ENCODE results near the gene PIGM. TPM values are rescaled to one million over a fixed set of nuclear protein-coding genes. Genes with fewer than 3 reads are reported as not detected.

Gene PIGM
- 3.6 and 4.0 TPM in 2 replicates for total RNA-seq (2014; rRNA removed; shearing (Covaris generic))

DNA sequence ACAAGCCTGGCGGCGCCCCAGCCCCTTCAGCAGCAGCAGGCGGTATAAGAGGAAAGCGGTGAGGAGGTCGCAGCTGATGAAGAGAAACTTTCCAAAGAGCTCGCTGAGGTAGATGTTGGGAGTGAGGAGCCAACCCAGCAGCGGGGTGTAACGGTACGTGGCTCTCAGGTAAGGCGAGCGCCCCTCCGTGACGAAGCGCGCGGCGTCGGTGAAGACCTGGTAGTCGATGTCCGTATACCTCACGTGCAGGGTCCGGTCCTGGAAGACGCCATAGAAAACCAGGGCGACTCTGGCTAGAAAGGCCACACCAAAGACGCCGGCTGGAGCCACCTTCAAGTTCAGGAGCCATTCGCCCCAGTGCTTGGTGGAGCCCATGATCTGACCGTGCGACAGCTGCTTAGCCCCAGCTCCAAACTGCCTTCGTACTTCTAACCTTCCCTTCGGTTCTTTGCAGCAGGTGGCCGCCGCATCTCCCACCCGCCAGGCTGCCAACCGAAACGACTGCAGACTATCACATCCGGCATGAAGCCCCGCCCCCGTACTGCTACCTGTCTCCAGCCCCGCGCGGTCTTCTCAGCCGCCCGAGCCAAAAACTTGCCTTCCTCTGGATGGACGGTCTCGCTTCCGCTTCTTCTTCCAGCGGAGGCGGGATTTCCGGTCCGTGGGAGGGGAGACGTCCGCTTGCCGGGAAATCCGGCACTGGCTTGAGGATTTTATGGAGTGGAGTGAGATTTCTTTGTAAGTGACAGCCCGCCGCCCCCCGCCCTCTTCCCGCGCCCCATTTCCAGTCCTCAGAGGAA is at the start of gene PIGM:
Gene PIGM (minus strand): TSS at position 626 of the 800 bp plus-strand sequence. CDS start 251 bp downstream, at position 375.
- peak; percentile 96 for DNase-seq (ENCODE audit: low spot score)

DNA sequence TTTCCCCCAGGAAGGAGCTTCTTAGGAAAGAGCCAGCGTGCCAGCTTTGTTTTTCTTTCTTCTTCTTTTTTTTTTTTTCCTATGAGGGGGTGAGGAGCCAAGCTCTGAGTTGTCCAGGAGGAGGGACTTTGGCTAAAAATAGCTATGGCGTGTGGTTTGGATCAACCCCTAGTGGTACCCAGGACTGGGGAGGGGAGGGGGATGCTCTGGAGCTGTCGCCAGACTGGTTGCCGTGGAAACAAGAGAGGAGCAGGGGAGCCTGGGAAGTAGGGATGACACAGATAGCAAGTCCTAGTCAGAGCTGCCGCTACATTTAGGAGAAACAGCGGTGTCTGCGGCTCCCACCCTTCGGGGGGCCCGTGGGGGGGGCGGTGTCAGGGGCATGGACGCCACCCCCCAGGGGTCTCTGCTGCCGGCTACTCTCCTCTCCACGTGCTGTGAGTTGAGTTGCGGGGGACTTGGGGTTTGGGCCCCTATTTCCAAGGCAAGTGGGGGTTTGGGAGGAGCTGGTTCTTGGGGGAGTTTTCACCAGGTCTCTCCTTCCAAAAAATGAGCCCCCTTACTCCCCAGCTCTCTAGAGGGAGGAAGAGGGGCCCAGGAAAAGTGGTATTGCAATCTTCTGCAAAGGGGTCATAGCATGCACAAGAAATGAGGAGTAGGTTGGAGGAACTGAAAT is 49.6 kb upstream of the PIGM start, which contains the start of gene KCNJ9:
Gene KCNJ9 (plus strand): TSS at position 278 of the 676 bp plus-strand sequence. CDS start 2,493 bp downstream, outside the sequence.
- DNase-seq (ENCODE audit: low spot score) = no peak

DNA sequence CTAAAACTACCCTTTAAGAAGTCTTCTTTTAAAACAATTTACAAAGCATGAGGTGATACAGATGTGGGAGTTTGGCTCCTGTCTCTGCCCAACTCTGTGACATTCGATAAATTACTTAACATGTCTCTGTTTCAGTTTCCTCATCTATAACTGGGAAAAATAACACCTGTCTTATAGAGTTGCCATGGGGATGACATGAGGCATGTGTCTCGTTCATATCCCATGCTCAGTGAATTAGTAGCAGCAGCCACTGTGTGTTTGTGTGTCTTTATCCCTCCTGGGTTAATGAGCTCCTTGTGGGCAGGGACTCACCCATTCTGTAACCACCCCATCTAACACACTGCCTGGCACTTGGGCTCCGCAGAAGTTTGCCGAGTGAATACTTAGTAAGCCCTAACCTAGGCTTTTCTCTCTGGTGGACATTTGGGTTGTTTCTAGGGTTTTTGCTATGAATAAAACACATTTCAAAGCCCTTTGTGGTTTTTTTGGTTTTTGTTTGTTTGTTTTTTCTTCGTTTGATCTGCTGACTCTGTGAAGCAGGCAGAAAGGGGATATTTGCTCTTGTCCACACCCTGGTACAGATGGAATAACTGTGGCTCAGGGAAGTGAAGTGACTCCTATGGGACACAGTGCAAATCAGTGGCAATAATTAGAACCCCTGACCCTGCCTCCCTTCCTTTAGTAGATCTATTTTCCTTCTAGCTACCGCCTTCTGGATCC is 48.8 kb upstream of the PIGM start:
- DNase-seq (ENCODE audit: low spot score) = no peak

DNA sequence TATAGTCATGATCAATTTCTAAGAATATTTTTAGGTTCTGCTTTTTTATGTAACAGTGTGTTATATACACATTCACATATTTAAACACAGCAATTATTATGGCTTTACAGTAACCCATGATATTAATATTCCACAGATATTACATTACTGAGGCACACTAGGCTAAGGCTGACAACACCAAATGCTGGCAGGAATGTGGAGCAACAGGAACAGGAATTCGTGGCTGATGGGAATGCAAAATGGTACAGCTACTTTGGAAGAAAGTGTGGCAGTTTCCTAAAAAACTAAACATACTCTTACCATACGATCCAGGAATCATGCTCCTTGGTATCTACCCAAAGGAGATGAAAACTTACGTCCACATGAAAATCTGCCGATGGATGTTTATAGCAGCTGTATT is 47.7 kb upstream of the PIGM start:
- no peak for DNase-seq (ENCODE audit: low spot score)

DNA sequence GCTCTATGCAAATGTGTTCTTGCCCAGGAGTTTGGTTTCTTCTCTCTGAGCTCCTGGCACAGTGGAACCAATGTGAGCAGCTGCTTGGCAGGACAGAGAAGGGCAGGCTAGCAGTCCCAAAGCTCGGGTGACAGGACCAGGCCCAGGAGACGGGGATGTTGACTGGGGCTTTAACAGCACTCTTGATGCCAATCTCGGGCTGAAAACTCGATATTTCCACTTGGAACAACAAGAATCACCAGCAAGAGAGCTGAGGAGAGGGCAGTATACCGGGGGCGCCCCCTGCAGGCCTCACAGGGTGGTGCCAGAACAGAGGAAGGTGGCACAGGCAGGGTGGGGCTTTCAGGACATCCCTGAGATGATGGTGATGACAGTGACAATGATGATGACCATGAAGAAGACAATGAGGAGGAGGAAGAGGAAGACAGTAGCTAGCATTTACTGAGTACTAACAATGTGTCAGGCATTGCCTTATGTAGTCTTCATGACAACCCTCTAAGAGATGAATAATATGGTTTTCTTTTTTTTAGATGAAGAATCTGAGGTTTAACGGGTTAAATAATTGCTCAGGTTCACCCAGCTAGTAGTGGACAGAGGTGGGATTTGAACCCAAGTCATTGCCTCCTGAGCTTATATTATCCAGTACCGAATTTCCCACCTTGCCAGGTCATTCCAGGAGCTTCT is 46.9 kb upstream of the PIGM start:
- peak; percentile 46 for DNase-seq (ENCODE audit: low spot score)

DNA sequence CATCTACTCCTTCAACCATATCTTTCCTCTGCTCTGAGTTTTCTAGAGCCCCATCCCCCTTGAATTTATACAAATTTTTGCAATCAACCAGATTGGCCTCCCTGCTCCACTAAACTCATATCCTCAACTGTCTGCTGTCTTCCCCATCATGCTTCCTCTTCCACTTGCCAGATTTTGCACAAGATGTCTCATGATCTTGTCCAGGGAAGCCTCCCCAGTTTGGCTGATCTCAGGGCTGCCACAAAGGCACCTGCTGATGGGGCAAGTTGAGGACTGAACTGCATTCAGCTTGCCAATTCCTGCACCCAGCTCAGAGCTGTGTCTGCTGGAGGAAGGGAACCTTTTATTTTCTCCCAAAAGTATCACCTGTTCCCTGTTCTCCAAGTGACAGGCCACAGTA is 45.7 kb upstream of the PIGM start:
- no peak for DNase-seq (ENCODE audit: low spot score)

DNA sequence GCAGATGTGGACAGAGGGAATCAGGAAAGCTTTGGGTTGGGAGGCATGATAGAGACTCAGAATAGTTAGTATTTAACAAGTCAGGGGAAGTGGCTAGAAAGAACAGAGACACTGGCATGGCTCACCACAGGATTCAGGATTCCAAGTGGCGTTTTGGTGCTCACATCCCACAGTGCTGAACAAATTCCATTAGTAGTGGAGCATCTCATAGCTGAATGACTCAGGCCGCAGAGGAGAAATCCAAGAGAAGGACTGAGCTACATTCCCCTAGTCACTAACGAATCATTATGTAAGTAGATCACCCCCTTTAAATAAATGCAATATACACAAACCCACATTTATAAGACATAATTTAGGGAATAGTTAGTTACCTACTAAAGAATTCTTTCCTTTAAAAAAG is 44.5 kb upstream of the PIGM start:
- DNase-seq (ENCODE audit: low spot score) = no peak

DNA sequence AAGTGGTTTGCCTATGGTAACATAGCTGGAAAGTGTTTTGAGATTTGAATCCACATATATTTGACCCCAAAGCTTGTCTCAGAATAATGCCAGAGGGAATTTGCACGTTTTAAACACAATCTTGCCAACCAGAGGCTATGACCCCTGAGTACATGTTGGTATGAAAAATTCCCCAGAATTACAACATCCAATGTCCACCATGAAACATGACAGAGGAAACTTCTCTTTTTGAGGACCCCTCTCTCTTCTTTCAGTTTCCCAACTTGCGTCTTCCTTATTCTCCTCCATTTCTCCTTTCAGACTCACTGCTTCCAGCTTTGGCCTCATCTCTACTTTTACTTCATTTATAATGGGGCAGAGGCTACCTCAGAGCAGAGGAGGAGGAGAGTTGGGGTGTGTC is 44.0 kb upstream of the PIGM start:
- no peak for DNase-seq (ENCODE audit: low spot score)

DNA sequence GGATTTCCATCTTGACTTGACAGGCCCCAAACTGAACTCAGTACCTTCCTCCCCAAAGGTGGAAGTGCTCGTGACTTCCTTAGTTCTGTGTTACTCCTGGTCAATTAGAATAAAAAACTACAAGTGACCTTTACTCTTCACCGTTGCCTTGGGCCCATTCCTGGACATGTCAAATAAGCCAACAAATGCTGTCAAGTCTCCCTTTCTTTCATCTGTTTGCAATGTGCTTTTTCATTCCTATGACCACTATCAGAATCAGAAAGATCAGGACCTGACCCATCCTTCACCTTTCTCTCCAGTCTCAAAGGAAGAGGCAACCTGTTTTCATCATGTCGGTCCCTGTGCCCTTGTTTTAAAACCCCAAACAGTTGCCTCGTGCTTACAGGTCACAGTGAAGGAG is 43.1 kb upstream of the PIGM start:
- no peak for DNase-seq (ENCODE audit: low spot score)

DNA sequence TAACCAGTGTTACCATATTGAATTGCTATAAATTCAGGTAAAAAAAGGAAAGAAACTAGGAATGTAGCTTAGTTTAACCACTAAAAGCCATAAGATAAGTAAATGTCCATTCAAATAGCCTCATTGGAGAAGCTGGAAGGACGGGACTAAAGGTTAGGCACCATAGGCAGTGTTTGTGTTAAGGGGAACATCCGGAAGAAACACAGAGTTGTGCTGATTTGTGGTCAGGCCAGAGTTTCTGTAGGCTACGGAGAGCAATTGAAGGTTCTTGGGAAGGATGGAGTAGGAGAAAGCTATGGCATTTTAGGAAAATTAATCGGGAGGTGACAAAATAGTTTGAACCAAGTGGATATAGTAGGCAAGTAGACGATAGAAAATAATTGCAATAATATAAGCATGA is 39.5 kb upstream of the PIGM start:
- no peak for DNase-seq (ENCODE audit: low spot score)

DNA sequence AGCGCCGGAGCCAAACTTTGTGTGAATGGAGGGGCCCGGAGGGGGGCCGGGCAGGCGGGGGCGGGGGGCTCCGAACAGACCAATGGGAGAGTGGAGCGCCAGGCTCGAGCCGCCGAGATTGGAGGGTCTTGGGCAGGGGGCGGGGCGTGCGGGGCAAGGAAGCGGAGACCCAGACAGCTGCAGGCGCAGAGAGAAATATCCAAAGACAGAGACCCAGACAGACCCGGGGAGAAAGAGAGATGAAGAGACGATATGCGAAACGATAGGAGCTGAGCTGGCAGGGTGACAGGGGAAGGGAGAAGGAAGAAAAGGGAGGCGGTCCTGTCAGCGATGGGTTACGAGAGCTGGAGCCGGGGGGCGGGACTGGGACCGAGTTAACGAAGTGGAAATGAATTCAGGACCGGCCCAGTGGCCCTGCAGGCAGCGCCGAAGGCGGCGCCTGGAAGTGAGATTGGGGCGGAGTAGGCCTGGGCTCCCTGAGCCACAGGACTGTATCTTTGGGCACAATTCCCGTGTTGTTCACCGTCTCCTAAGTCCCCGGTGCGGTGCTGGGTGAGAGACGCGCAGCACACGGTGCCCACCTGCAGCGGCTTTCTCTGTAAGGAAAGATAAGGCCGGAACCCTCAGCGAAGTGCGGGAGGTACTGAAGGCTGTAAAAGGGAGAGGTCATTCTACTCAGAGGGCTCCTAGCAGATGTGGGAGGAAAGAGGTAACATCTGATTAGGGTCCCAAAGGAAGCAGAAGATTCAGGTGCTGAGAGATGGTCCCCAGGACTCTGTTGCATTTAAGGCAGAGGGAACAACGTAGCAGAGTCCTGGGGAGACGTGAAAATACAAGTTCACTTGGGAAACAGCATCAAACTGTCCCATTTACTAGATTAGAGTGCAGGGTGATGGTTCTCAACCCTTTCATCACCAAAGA is 38.7 kb upstream of the PIGM start:
- DNase-seq (ENCODE audit: low spot score) = peak; percentile 34

DNA sequence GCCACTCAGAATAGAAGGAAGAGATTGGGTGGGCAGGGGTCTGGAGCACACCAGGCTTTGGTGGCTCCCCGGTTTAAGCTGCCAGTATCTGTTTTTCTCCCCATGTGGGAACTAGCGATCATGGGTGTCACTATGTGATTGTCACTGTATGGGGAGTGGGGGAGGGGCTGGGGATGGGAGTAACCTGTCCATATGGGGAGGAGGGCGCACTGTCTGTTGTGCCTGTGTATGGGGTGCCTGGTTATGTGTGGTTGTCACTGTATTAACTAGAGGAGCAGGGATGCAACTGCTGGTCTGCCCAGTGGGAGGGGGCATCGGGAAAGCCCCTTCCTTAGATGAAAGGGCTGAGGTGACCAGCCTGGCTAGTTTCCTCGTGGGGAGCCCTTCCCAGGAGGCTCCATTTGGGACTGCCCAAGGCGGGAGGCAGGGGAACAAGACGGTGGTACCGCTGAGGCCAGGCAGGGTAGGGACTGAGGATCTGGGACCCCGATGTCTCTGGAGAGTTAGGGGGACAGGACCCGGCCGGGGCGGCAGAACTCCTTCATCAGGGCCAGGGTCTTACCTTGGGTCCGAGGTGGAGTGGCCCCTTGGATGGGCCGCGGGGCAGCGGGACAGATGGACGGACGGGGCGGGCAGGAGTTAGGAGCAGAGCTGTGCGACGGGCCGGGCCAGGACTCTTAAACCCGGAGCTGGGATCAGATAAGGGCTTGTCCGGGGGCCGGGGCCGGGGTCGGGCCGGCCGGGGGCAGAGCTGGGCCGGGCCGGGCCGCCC is 37.9 kb upstream of the PIGM start, which contains the start of gene KCNJ10:
Gene KCNJ10 (minus strand): TSS at position 701 of the 772 bp plus-strand sequence. CDS start 27,628 bp downstream, outside the sequence.
- DNase-seq (ENCODE audit: low spot score) = no peak

DNA sequence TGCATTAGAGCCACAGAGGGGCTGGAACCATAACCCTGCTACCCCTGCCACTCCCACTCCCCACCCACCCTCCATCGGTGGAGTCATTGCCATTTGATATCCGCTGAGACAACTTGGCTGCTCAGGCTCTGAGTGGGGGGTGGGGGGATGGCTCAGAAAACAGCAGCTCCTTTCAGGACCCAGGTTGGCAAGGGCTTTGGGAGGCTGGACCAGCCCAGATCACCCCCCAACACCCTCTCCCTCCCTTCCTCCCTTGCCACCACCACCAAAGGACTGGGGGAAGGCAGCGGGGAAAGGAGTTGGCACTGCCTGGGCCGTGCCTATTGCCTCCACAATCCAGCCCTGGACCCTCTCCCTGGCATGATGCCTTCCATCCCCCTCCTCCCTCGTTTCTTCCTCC is 36.4 kb upstream of the PIGM start:
- DNase-seq (ENCODE audit: low spot score) = no peak

DNA sequence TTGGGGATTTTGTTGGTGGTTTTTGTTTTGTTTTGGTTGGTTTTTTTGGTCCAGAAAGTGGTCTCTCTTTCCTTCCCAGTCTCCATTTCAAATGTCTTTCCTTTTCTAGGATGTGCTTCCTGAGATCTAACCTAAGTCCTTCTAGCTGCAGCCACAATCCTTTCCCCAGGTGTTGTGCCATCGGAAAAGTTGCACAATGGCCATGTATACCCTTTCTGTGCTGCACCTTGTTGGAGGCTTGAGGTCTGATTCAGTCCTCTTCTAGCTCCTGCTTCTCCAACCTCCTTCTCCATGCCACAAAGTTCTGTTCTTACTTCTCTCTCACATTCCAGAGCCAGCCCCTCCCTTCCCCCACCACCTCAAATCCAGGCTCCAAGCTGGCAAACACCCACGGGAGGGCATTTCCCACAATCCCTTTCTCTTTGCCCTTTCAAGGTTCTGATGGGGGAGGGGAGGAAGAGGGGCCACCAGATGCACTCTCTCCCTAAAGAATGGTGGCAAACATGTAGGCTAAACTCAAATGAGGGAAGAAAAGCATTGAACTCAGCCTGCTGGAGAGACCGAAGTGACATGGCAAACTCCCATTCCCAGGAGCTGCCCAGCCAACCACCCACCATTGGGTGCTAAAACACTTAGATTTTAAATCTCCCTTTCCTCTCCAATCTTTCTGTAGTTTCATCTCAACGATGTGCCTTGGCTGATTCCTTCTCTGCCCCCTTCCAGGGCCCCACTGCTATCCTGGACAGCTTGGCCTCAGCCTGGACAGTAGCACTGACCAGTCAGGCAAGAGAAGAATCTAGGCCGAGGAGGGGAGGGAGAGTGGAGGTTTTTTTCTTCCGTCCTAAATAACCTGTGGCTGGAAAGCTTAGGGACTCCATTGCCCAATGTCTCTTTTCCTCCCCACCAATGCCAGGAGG is 35.3 kb upstream of the PIGM start:
- DNase-seq (ENCODE audit: low spot score) = no peak

DNA sequence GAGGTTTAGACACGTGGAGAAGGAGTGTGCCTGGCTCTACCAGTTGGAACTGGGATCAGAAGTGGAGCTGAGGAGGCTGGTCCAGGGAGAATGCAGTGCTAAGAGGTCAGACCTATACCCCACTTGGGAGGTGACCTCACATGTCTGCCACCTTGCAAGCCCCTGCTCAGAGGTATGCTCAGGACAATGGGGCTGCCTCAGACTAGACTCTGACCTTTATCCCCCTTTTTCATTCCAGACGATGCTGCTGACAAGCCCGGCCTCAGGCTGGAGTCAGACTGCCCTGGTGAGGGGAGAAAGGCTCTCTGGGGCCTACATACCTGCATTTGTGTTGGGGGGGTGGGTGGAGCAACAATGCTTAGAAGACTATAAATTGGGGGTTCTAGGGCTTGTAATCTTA is 33.0 kb upstream of the PIGM start:
- DNase-seq (ENCODE audit: low spot score) = no peak

DNA sequence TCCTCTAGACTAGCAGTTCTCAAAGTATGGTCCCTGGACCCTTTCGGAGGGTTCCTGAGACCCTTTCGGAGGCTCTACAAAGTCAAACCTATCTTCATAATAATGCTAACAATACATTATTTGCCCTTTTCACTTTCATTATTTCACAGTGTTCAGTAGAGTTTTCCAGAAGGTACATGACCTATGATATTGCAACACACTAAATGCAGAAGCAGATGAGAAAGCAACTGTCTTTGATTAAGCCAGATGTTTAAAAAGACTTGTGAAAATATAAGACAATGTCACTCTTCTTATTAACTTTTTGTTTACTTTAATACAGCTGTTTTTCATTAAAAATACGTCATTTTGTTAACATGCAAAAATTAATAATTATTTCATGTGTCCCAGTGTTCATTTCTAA is 32.4 kb upstream of the PIGM start:
- no peak for DNase-seq (ENCODE audit: low spot score)

DNA sequence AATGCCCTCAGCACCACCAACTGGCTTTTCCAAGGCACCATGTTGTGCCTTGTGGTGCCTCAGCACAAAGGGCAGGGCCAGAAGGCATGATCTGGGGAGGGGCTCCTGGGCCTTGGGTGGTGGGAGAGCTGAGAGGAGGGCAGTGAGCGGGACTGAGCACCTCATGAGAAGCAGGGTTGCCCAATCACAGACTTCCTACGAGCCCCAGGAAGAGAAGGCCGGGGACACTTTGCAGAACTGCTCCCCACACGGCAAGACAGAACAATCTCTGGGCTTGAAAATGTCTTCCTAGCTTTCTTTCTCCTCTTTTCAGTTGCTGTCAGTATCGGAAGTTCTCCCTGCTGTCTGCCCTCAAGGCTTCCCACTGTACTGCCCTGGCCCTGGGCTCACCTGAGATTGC is 31.4 kb upstream of the PIGM start:
- DNase-seq (ENCODE audit: low spot score) = no peak

DNA sequence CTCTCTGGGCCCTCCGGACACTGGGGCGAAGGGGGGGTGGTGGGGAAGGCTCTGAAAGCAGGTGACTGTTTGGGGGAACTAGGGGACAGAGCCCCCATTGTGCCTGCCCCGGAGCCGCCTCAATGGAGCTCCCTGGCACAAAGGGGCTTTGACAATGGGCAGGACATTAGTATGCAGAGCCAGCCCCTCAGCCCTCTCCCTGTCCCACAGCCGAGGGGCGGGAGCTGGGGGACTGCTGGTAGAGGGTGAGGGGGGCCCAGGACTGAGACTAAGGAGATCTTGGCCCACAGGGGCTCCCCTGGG is 30.4 kb upstream of the PIGM start:
- DNase-seq (ENCODE audit: low spot score) = no peak
